SJCRH30 (cell line): ENCODE measurements around the gene BORCS8. TPM values are rescaled to one million over a fixed set of nuclear protein-coding genes. Genes with fewer than 3 reads are reported as not detected.
"Not testable (repeated sequence)": the region's sequence is repeated elsewhere in the genome, so short reads cannot be mapped to it uniquely, and the experiment has no call there.

Experiments used
- DNase-seq, 2 experiments: peaks; one replicate each; pipeline ENCODE4 v3.0.0-alpha.2; 2015 to 2020
- H3K27ac ChIP-seq: fragments of 250-450 bp; sonication (Bioruptor Pico); 2 replicates; pipeline ENCODE4 v1.5.1; 2020; ENCODE audit warnings: mild to moderate bottlenecking, moderate library complexity
- H3K27me3 ChIP-seq: fragments of 250-450 bp; sonication (Bioruptor Pico); 2 replicates; pipeline ENCODE4 v1.5.1; 2020; ENCODE audit warnings: mild to moderate bottlenecking, moderate library complexity
- H3K36me3 ChIP-seq: fragments of 250-450 bp; sonication (Bioruptor Pico); 2 replicates; pipeline ENCODE4 v1.5.1; 2020; ENCODE audit warnings: mild to moderate bottlenecking, moderate library complexity
- H3K4me1 ChIP-seq: fragments of 250-450 bp; sonication (Bioruptor Pico); 2 replicates; pipeline ENCODE4 v1.5.1; 2020; ENCODE audit warnings: mild to moderate bottlenecking, moderate library complexity
- H3K4me3 ChIP-seq: fragments of 250-450 bp; sonication (Bioruptor Pico); 2 replicates; pipeline ENCODE4 v1.5.1; 2020; ENCODE audit warnings: mild to moderate bottlenecking, moderate library complexity
- H3K9me3 ChIP-seq: fragments of 250-450 bp; sonication (Bioruptor Pico); replicated peaks from 2 replicates; pipeline ENCODE4 v1.5.1; 2020; ENCODE audit warnings: mild to moderate bottlenecking, moderate library complexity
- total RNA-seq: library from RNA; depleted of rRNA; stranded (reverse); fragments of >200 nt; shearing (Covaris generic); gene quantifications from 2 replicates; pipeline ENCODE4 v1.2.3, GENCODE V29; 2014

The BORCS8 gene
- total RNA-seq, 1 experiment from 2014 or later: 24.9 TPM

- Histone ChIP-seq H3K9me3 (no peaks in the 10 kb centered on the region), H3K4me3 (no peak overlapping the region), H3K27me3 (no peaks in the 10 kb centered on the region), H3K4me1 (no peaks in the 10 kb centered on the region), H3K27ac (no peak overlapping the region), H3K36me3 (no peaks in the 10 kb centered on the region; the same call in 1 of the 2 replicates)
- no peak for DNase-seq
These were observed 37.0 kb downstream of the BORCS8 start for GRCh38 chr19:19154768-19155494.

DNA sequence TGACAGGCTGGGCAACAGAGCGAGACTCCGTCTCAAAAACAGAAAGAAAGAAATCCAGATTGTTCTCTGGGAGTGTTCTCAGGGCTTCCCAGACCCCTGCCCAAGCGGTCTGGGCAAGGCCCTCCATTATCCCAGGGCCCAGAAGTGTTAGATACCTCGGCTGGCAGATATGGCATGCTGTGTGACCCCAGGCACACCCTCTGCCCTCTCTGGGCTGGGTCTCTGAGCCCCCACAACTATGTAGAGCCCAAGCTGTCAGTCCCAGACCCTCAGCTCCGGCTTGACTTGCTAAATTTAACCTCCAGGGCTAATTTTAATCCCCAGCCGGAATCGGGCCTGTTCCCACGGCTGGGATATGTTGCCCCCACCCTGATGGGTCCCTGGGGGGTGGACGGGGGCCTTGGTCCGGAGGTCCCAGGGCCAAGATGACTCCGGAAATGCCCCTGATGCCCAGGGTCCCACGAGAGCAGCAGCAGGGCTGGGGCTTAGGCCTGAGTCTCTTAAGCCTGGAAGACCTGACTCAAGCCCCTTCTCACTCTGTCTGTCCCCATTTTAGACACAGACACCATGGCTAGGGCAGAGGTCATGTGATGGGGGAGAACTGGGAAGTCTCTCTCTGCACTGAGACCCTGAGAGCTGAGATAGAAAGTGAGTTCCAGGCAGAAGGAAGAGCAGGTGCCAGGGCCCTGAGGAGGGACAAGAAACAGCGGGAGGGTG lies 39.1 kb downstream of the BORCS8 start:
- no peaks in the 10 kb centered on the region for H3K27me3 ChIP-seq
- no peaks in the 10 kb centered on the region for H3K4me1 ChIP-seq
- DNase-seq: no peak
- H3K27ac ChIP-seq: no peak overlapping the region
- H3K4me3 ChIP-seq: no peak overlapping the region
- no peaks in the 10 kb centered on the region; the same call in 1 of the 2 replicates for H3K36me3 ChIP-seq
- H3K9me3 ChIP-seq: no peaks in the 10 kb centered on the region

DNA sequence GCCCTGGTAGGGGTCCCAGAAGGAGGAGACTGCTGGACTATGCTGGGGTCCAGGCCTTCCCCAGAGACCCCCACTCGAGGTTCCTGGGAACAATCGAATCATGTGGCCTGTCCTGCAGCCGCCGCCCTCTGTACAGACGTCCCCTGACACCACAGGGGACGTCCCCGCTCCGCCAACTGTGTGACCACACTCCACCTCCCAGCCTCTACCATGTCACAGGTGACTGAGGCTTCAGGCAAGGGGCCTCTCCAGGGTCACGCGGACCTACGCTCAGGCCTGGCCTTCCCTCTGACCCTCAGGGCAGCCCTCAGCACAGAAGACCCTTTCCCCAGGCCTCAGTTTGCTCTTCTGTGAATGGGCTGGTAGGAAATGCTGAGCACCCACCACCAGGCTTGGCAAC lies 40.5 kb downstream of the BORCS8 start:
- H3K4me3 ChIP-seq: no peak overlapping the region
- H3K4me1 ChIP-seq: no peaks in the 10 kb centered on the region
- no peak overlapping the region for H3K27ac ChIP-seq
- no peaks in the 10 kb centered on the region for H3K27me3 ChIP-seq
- H3K36me3 ChIP-seq: no peaks in the 10 kb centered on the region; the same call in 1 of the 2 replicates
- no peak for DNase-seq
- H3K9me3 ChIP-seq: no peaks in the 10 kb centered on the region

- no peak overlapping the region for H3K27ac ChIP-seq
- H3K4me3 ChIP-seq: no peak overlapping the region
- DNase-seq: no peak
- no peaks in the 10 kb centered on the region for H3K27me3 ChIP-seq
- H3K9me3 ChIP-seq: no peaks in the 10 kb centered on the region
- H3K4me1 ChIP-seq: no peaks in the 10 kb centered on the region
- no peaks in the 10 kb centered on the region for H3K36me3 ChIP-seq
These were observed 42.5 kb downstream of the BORCS8 start for GRCh38 chr19:19149435-19149834.

DNA sequence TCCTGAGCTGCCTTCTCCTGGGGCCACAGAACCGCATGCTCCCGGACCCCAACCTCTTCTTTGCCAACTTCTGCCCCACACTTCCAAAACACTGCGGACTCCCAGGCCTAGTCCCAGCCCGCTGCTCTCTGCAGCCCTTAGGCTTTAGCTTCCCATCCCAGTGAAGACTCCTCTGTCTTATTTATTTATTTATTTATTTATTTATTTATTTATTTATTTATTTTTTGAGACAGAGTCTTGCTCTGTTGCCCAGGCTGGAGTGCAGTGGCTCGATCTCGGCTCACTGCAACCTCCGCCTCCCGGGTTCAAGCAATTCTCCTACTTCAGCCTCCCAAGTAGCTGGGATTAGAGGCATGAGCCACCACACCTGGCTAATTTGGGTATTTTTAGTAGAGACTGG lies 43.4 kb downstream of the BORCS8 start:
- not testable (repeated sequence) for H3K4me1 ChIP-seq, H3K27me3 ChIP-seq, DNase-seq, H3K27ac ChIP-seq, H3K9me3 ChIP-seq, H3K36me3 ChIP-seq, H3K4me3 ChIP-seq

DNA sequence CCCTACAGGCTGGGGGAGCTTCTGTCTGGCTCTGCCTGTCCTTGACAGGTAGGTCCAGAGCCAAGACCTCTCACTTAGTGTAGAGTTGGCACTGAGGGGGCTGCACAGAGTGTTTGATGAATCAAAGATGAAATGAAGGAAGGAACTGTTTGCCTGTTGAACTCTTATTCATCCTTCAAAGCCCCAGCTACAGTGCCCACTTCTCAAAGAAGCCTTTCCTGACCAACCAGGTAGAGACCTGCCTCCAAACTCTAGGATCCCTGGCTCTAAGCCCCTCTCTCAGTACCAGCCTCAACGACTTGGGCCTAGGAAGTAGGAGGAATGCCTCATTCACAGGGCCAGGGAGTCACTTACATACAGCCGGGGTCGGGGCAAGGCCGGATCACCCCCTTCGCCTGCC lies 44.6 kb downstream of the BORCS8 start:
- Histone ChIP-seq H3K27me3 (no peaks in the 10 kb centered on the region), H3K9me3 (no peaks in the 10 kb centered on the region), H3K4me3 (no peak overlapping the region), H3K27ac (no peak overlapping the region), H3K4me1 (no peaks in the 10 kb centered on the region), H3K36me3 (no peaks in the 10 kb centered on the region)
- no peak for DNase-seq

GRCh38 chr19:19146865-19147264 lies 45.1 kb downstream of the BORCS8 start:
- H3K4me3 ChIP-seq: no peak overlapping the region
- no peak for DNase-seq
- H3K4me1 ChIP-seq: no peaks in the 10 kb centered on the region
- H3K27ac ChIP-seq: no peak overlapping the region
- H3K9me3 ChIP-seq: no peaks in the 10 kb centered on the region
- no peaks in the 10 kb centered on the region for H3K27me3 ChIP-seq
- H3K36me3 ChIP-seq: no peaks in the 10 kb centered on the region

- DNase-seq: peak; percentile 66 to 82
- Histone ChIP-seq H3K4me1 (no peaks in the 10 kb centered on the region), H3K9me3 (no peaks in the 10 kb centered on the region), H3K27me3 (no peaks in the 10 kb centered on the region), H3K4me3 (no peak overlapping the region), H3K27ac (no peak overlapping the region), H3K36me3 (no peaks in the 10 kb centered on the region)
These were observed 46.0 kb downstream of the BORCS8 start for GRCh38 chr19:19145684-19146608.

DNA sequence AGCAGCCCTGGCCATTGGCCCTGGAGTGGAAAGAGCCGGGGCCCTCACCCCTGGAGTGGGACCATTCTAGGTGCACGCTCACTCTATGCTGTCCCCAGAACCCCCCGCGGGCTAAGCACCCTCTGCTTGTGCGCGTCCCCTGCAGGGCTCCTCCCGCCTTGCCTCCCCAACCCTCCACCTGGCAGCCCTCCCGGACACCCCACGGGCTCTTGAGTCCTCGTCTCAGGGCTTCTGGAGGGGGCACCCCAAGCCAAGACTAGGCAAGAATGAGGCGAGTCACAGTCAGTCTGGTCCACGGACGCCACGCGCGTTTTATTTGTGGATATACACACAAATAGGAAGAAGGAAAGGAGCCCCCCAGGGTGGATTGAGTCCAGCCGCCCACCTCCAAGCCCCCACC lies 46.7 kb downstream of the BORCS8 start:
- H3K27ac ChIP-seq: no peak overlapping the region

GRCh38 chr19:19142347-19142746 lies 49.6 kb downstream of the BORCS8 start:
- Histone ChIP-seq H3K9me3 (no peaks in the 10 kb centered on the region), H3K27ac (no peak overlapping the region), H3K4me1 (no peaks in the 10 kb centered on the region), H3K36me3 (no peaks in the 10 kb centered on the region), H3K4me3 (no peak overlapping the region), H3K27me3 (no peaks in the 10 kb centered on the region)
- DNase-seq: no peak

More for the DNA sequence above, 46.7 kb downstream of the BORCS8 start:
- Histone ChIP-seq H3K4me1 (no peaks in the 10 kb centered on the region), H3K4me3 (no peak overlapping the region), H3K27me3 (no peaks in the 10 kb centered on the region), H3K36me3 (no peaks in the 10 kb centered on the region), H3K9me3 (no peaks in the 10 kb centered on the region)
- DNase-seq: no peak

DNA sequence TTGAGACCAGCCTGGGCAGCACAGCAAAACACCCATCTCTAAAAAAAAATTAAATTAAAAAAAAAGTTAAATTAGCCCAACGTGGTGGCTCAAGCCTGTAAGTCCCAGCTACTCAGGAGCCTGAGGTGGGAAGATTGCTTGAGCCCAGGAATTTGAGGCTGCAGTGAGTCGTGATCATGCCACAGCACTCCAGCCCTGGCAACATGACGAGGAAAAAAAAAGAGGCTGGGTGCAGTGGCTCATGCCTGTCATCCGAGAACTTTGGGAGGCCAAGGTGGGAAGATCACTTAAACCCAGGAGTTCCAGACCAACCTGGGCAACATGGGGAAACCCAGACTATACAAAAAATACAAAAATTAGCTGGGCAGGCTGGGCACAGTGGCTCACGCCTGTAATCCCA lies 51.5 kb downstream of the BORCS8 start:
- no peaks in the 10 kb centered on the region for H3K4me1 ChIP-seq
- no peaks in the 10 kb centered on the region for H3K27me3 ChIP-seq
- no peaks in the 10 kb centered on the region for H3K9me3 ChIP-seq
- no peak overlapping the region for H3K4me3 ChIP-seq
- no peak overlapping the region for H3K27ac ChIP-seq
- no peak for DNase-seq
- no peaks in the 10 kb centered on the region for H3K36me3 ChIP-seq

- no peak overlapping the region for H3K4me3 ChIP-seq
- H3K9me3 ChIP-seq: no peaks in the 10 kb centered on the region
- DNase-seq: no peak
- no peaks in the 10 kb centered on the region for H3K4me1 ChIP-seq
- no peak overlapping the region for H3K27ac ChIP-seq
- no peaks in the 10 kb centered on the region for H3K36me3 ChIP-seq
- H3K27me3 ChIP-seq: no peaks in the 10 kb centered on the region
These were observed 52.1 kb downstream of the BORCS8 start for GRCh38 chr19:19139876-19140229.

DNA sequence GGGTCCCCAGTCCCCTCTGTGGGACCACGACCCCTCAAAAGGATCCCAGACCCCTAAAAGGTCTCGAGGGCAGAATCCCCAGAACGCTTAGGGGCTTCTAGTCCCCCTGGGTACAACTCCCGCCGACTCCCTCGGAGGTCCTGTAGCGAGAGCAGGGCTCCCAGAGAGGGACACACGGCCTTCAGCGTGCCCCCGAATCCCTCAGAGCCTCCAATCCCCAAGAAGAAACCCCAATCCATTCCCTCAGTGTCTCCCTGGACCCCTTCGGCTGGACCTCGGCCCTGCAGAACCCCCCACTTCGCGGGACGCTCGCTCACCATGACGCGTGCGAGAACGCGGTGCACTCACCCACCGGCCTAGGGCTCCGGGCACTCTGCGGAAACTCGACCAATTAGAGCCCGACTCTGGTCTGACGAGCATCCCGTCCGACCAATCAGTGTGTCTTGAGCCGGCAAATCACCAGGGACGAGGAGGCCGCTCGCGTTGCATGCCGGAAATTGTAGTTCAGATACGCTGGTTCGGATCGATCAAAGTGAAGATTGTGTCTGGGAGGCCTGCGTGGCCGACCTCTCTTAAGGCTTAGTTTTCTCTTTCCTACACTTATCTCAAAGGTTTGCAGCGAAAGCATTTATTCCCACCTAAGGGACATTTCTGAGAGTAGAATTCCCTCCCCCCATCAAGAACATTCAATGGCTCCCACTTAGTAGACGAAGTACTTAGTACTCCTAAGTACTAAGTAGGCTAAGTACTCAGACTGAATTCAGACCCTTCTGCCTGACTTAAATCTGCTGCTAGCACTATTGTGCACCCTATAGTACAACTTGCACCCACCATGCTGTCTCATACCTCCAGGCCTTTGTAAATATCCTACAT lies 53.6 kb downstream of the BORCS8 start, which contains the start of gene TMEM161A:
Gene TMEM161A (minus strand): TSS at position 370 of the 873 bp plus-strand sequence. CDS start 50 bp downstream, at position 320.
- peak within 1 kb of the TSS; percentile 67 for H3K4me3 ChIP-seq
- H3K36me3 ChIP-seq: no peaks in the 10 kb centered on the region
- no peaks in the 10 kb centered on the region for H3K9me3 ChIP-seq
- peak; percentile 98 to 99 for DNase-seq
- no peaks in the 10 kb centered on the region for H3K27me3 ChIP-seq
- H3K27ac ChIP-seq: peak within 1 kb of the TSS; percentile 36
- no peaks in the 10 kb centered on the region for H3K4me1 ChIP-seq

DNA sequence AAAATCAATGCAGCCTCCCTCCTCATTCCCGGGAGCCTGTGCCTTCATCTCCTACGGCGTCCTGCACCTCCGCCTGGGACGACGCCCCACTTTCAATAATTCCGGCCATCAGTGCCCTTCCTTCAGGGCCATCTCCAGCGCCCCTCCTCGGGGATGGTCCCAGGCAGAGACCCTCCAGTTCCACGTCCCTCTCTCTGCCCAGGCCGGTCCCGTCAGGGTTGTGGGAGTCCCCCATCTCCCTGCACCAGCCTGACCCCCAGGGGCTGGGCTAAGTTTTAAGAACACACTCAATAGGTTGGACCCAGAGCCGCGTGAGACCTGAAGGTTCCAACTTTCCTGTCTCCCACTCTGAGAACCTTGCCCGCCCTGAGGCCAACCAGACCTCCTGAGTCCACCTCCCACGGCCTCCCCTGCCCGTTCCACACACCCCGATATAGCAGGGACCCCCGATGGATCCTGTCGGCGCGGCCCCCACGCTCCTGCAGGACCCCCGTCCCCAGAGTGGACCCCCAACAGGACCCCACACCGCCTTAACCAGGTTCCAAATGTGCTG lies 54.3 kb downstream of the BORCS8 start:
- Histone ChIP-seq H3K9me3 (no peaks in the 10 kb centered on the region), H3K27ac (peak overlapping the region; percentile 36), H3K4me3 (peak overlapping the region; percentile 67), H3K27me3 (no peaks in the 10 kb centered on the region), H3K4me1 (no peaks in the 10 kb centered on the region), H3K36me3 (no peaks in the 10 kb centered on the region)
- DNase-seq: peak in 1 of 2 experiments; percentile 26
